ENCODE results near the gene HS3ST6.
"Not testable (repeated sequence)": the region's sequence is repeated elsewhere in the genome, so short reads cannot be mapped to it uniquely, and the experiment has no call there.

Gene HS3ST6

GRCh38 chr16:1946495-1947368 lies 28.5 kb upstream of the HS3ST6 start:
- no peak for DNase-seq (ENCODE audit: low read depth)

DNA sequence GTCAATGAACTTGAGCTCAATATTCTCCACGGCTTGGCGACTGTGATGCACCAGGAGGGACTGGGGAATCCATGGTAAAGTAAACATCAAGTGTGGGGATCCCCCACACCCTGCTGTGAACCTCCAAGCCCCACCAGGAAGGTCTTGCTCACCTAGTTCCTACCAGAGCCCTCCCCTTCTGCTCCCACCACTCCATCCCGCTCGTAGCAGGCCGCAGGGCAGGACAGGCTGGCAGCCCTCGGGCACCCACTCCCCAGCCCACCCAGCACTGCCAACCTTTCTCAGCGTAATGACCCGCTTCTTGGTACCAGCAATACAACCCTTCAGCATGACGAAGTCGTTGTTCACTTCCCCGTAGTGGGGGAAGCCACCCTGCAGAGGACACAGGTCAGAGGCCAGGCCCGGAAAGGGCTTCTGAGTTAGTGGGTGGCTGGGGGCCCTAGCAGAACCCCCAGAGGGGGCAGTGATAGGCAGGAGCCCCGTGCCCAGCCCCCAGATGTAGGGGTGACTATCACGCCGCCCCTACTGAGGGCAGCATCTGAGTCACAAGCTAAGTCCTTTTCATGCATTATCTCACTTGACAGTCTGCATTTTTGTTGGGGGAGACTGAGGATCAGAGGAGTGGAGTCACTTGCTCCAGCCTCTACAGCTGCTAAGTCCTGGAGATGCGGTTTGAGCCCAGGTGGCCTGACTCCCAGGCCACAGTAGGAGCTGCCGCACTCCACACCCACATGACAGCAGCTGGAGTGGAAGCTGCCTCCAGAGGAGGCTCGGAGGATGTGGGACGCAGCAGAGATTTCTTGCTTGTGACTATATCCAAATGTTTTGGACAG lies 27.6 kb upstream of the HS3ST6 start:
- DNase-seq (ENCODE audit: low read depth): no peak

GRCh38 chr16:1944612-1945199 lies 26.5 kb upstream of the HS3ST6 start:
- no peak for DNase-seq (ENCODE audit: low read depth)

DNA sequence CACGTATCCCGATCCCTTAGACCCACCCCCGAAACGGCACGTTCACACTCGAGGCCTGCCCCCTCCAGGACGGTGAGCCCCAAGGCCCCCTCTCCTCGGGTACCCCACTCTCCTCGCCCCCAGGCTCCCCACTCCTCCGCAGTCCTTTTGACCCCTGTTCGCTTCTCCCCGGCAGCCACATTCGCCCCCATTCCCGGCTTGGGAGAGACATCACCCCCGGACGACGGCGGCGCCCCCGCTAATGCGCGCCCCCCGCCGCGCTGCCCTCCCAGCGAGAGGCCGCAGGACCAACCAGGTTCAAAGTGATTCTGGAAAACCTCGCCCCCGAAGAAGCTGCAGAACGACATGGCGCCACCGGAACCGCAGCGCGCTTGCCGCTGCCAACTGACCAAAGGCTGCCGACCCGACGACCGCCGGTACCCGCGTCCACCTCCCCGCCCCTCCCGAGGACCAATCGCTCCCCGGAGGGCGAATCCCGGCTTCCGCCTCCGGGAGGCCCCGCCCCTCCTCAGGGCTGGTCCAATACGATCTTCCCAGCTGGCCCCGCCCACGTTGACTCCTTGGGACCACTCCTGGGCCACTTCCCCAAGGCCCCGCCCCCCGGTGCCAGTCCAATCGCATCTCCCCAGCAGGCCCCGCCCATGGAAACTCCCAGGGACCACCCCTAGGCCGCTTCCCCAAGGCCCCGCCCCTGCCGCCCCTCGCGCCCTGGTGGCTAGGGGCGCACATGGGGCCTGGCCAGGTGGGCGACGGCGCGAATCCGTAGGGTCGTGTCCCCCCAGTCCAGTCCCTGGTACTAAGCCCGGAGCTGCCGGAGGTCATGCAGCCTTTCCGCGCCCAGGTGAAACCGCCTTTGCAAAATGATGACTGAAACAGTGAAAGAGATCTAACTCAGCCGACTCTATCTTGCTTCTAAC lies 24.9 kb upstream of the HS3ST6 start, which contains the start of gene MSRB1:
Gene MSRB1 (minus strand): TSS at position 390 of the 917 bp plus-strand sequence. CDS start 43 bp downstream, at position 347.
- DNase-seq (ENCODE audit: low read depth): peak; percentile 98

DNA sequence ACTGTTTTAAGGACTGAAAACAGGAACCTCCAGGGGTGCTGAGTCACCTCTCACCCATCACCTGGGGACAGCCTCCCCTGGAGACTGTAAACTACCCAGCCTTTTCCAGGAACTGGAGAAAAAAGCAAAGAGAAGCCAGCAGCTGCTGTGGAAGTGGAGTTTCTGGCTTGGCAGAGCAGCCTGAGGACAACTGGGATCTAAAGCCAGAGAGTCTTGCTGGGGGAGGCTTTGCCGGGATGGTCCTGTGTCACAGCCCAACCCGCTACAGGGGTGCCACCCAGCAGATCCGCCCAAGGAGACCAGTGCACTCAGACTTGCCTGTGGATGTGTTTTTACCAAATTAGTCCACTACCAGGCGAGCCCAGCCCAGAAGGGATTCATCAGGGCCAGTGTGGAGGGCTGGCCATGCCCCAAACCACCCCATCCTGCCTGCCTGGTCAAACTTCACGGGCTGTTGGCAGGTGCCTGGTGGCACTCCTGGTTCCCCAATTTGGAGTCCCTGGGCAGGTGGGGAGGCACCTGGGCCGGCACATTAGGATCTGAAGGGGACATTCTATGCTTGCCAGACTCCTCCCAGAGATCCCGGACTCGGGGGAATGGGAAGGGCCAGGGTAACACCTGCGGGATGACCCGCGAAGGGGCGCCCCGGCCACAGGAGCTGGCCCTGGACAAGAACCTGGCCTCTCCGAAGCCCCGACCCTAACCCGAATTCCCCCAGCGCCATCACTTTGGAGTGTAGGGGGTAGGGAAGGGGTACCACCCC lies 24.0 kb upstream of the HS3ST6 start:
- no peak for DNase-seq (ENCODE audit: low read depth)

DNA sequence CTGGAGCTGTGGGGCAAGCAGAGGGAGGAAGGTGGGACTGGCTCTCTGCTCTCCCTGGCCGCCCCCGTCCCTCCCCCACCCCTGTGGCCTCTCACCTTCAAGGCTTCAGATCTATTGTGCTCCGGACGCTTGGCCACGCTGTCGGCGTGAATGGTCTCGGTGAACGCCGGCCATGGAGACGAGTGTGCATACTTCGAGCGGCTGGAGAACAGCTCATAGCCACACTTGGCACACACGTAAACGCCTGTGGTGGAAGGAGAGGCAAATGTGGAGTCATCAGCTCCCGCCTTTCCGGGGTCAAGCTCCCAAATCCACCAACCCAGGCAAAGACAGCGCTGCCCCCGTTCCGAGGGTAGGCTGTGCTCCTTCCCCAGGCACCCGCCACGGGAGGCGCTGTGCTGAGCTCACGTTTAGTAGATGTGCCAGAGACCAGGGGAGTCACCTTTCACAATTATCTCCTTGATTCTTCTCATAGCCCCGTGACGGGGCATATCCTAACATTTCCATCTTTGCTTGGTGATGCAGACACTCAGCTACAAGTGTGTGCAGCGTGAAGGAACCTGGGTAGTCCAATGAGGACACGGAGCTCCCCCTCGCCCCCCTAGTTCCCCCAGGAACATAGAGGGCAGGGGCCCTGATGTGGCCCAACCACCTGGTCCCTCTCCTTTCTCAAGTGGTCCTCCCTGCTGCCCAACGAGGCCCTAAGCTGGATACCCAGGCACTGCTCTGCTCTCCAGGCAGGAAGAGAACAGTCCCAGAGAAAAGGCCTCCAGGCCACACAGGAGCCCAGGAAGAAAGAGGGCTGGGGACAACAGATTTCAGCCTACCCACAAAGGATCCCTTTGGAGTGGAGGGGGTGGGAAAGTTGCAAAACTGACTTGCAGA lies 23.2 kb upstream of the HS3ST6 start:
- no peak for DNase-seq (ENCODE audit: low read depth)

GRCh38 chr16:1940273-1941161 lies 22.3 kb upstream of the HS3ST6 start:
- DNase-seq (ENCODE audit: low read depth): no peak

- DNase-seq (ENCODE audit: low read depth): not testable (repeated sequence)
Observed at GRCh38 chr16:1939833-1940232, 21.6 kb upstream of the HS3ST6 start.

GRCh38 chr16:1938910-1939309 lies 20.7 kb upstream of the HS3ST6 start:
- no peak for DNase-seq (ENCODE audit: low read depth)

DNA sequence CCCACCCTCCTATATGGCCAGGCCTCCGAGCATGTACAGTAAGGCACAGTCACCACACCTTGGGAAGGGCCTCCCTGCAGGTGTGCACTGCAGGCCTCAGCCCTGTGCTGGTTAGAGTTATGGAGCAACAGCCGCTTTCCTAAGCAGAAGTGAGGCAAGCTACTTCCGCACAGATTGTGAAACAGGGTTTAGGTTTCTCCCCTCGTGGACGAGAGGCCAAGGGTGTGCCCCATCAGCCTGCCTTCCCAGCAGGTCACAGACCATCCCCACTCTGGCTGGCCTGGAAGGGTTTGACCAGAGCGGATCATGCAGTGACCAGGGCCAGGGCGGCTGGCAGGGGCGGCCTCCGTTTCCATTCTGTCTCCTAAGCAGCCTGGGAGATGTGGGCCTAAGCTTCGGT lies 20.1 kb upstream of the HS3ST6 start:
- DNase-seq (ENCODE audit: low read depth): no peak

GRCh38 chr16:1936945-1937479 lies 18.8 kb upstream of the HS3ST6 start:
- no peak for DNase-seq (ENCODE audit: low read depth)

- no peak for DNase-seq (ENCODE audit: low read depth)
Observed at GRCh38 chr16:1933097-1933661, 15.0 kb upstream of the HS3ST6 start.

- DNase-seq (ENCODE audit: low read depth): no peak
Observed at GRCh38 chr16:1932050-1933028, 14.1 kb upstream of the HS3ST6 start.

- no peak for DNase-seq (ENCODE audit: low read depth)
Observed at GRCh38 chr16:1930338-1930720, 12.1 kb upstream of the HS3ST6 start.

GRCh38 chr16:1929578-1930337 lies 11.5 kb upstream of the HS3ST6 start:
- DNase-seq (ENCODE audit: low read depth): peak; percentile 92

GRCh38 chr16:1929105-1929504 lies 10.9 kb upstream of the HS3ST6 start:
- no peak for DNase-seq (ENCODE audit: low read depth)
